Endothelial cell of umbilical vein (primary cell): Measurements from ENCODE around the gene ARHGEF28. TPM values are rescaled to one million over a fixed set of nuclear protein-coding genes. Genes with fewer than 3 reads are reported as not detected.

Experiments used
- BruUV-seq: library from RNA; stranded (reverse); fragments of 400-500 nt; replicated peaks from 2 replicates; lab custom pipeline; 2021; lab: Mats Ljungman, UMichigan
- CTCF ChIA-PET: fragments of 300-600, 350-600 bp; sonication (Branson Sonifier 250); formaldehyde crosslinking; loops from one replicate; lab custom pipeline; 2021; ENCODE audit warnings: antibody characterized with exemption, inconsistent platforms; lab: Charles Lee
- POLR2A ChIA-PET: fragments of 300-600, 350-600 bp; sonication (Branson Sonifier 250); formaldehyde crosslinking; loops from one replicate; lab custom pipeline; 2021; ENCODE audit warnings: antibody characterized with exemption, inconsistent platforms; lab: Charles Lee
- DNase-seq: peaks from one replicate; pipeline ENCODE4 v3.0.0-alpha.2; 2011; ENCODE audit warnings: low read depth, low spot score
- FAIRE-seq: peaks from 2 replicates; lab custom pipeline; 2011; peaks lifted over from hg19 to GRCh38; lab: Jason Lieb, UNC
- H2AFZ ChIP-seq: 2 replicates; pipeline ENCODE4 v1.6.0; 2012; ENCODE audit warnings: low read depth, low read length, control low read depth, inconsistent platforms
- H3K27ac ChIP-seq: 2 replicates; pipeline ENCODE4 v1.5.1; 2011; ENCODE audit warnings: low read depth, mild to moderate bottlenecking, control low read depth, low read length, moderate library complexity; ENCODE audit not compliant: insufficient read depth
- H3K27me3 ChIP-seq, 2 experiments: 2 replicates each; pipeline versions ENCODE4 v1.6.0 to v1.6.1; 2011; ENCODE audit warnings: low read length in 2 of 2, mixed read lengths in 1 of 2; ENCODE audit not compliant: control insufficient read depth in 2 of 2, insufficient read depth in 2 of 2
- H3K36me3 ChIP-seq, 2 experiments: 2 replicates in 1 of 2; 3 replicates in 1 of 2; pipeline ENCODE4 v1.5.1; 2011; ENCODE audit warnings: low read length in 2 of 2, mild to moderate bottlenecking in 1 of 2, moderate library complexity in 1 of 2; ENCODE audit not compliant: control insufficient read depth in 2 of 2, insufficient read depth in 2 of 2; ENCODE audit errors: extremely low read depth in 1 of 2
- H3K4me1 ChIP-seq: 3 replicates; pipeline ENCODE4 v1.5.1; 2011; ENCODE audit warnings: mild to moderate bottlenecking, low read length; ENCODE audit not compliant: control insufficient read depth, insufficient read depth; ENCODE audit errors: extremely low read depth
- H3K4me2 ChIP-seq: 2 replicates; pipeline ENCODE4 v1.6.1; 2011; ENCODE audit warnings: low read length, control low read depth, mixed read lengths; ENCODE audit not compliant: insufficient read depth
- H3K4me3 ChIP-seq, 3 experiments: fragments of 200-600 bp in 1 of 3; sonication (generic), shearing (Covaris generic) in 1 of 3; replicated peaks in 1 of 3; 2 replicates each; pipeline ENCODE4 v1.5.1; 2011 to 2016; ENCODE audit warnings: control low read depth in 3 of 3, low read length in 3 of 3, mild to moderate bottlenecking in 2 of 3, inconsistent platforms in 1 of 3, low read depth in 1 of 3, moderate library complexity in 1 of 3; ENCODE audit not compliant: insufficient read depth in 1 of 3
- H3K79me2 ChIP-seq: 2 replicates; pipeline ENCODE4 v1.6.0; 2012; ENCODE audit warnings: low read length, inconsistent platforms; ENCODE audit not compliant: control insufficient read depth, insufficient read depth
- H3K9ac ChIP-seq: replicated peaks from 2 replicates; pipeline ENCODE3; 2011; ENCODE audit warnings: low read length, control low read depth; ENCODE audit not compliant: insufficient read depth; ENCODE audit errors: extremely low read depth
- H3K9me1 ChIP-seq: replicated peaks from 3 replicates; pipeline ENCODE4 v1.6.0; 2011; ENCODE audit warnings: mild to moderate bottlenecking, low read length; ENCODE audit not compliant: control insufficient read depth, insufficient read depth; ENCODE audit errors: extremely low read depth
- H3K9me3 ChIP-seq: replicated peaks from 2 replicates; pipeline ENCODE4 v1.5.1; 2012; ENCODE audit warnings: low read length, inconsistent platforms; ENCODE audit not compliant: control insufficient read depth, insufficient read depth
- H4K20me1 ChIP-seq: replicated peaks from 2 replicates; pipeline ENCODE3; 2011; ENCODE audit warnings: mild to moderate bottlenecking, low read length; ENCODE audit not compliant: control insufficient read depth, insufficient read depth; ENCODE audit errors: extremely low read depth
- EZH2 ChIP-seq: IDR thresholded peaks from 2 replicates; pipeline ENCODE4 v1.6.1; 2012; ENCODE audit warnings: borderline replicate concordance, low read depth, mild to moderate bottlenecking, moderate library complexity, low read length, inconsistent platforms; ENCODE audit not compliant: severe bottlenecking
- FOS ChIP-seq: IDR thresholded peaks from 2 replicates; pipeline ENCODE4 v1.6.1; 2011; ENCODE audit warnings: mild to moderate bottlenecking, low read length, moderate library complexity, borderline replicate concordance; ENCODE audit not compliant: insufficient read depth
- GATA2 ChIP-seq: IDR thresholded peaks from 2 replicates; pipeline ENCODE4 v1.7.0; 2011; ENCODE audit warnings: low read depth, mild to moderate bottlenecking, moderate library complexity, mixed read lengths, low read length; ENCODE audit not compliant: insufficient read length, insufficient read depth
- JUN ChIP-seq: IDR thresholded peaks from 2 replicates; pipeline ENCODE4 v1.6.1; 2011; ENCODE audit warnings: borderline replicate concordance, low read depth; ENCODE audit not compliant: insufficient read length, insufficient read depth
- MYC ChIP-seq: IDR thresholded peaks from one replicate; pipeline ENCODE4 v1.6.1; 2011; ENCODE audit warnings: mild to moderate bottlenecking, low read depth, low read length
- POLR2A ChIP-seq: IDR thresholded peaks from 2 replicates; pipeline ENCODE4 v1.6.1; 2012; ENCODE audit warnings: low read depth, mild to moderate bottlenecking, control low read depth, low read length
- POLR2AphosphoS5 ChIP-seq: IDR thresholded peaks from 2 replicates; pipeline ENCODE4 v1.6.1; 2012; ENCODE audit warnings: low read depth, mild to moderate bottlenecking, control low read depth, low read length, moderate library complexity; ENCODE audit not compliant: insufficient read depth
- dilution Hi-C: fragments of 300-500 bp; cut with MboI; formaldehyde crosslinking; loops from one replicate; pipeline ENCODE4 v1.15.0; 2019; ENCODE audit warnings: low sequenced_read_pairs; ENCODE audit not compliant: extremely low pct_ligation_motif_present
- intact Hi-C: fragments of 100-400 bp; cut with micrococcal nuclease; formaldehyde crosslinking; loops from one replicate; pipeline ENCODE4 v1.10.0; 2022
- polyA plus RNA-seq, 4 experiments: library from polyadenylated mRNA; depleted of rRNA in 3 of 4; stranded (reverse) in 3 of 4; unstranded in 1 of 4; fragments of >200 nt; gene quantifications; 2 replicates each; pipeline versions ENCODE4 v1.2.1 to v1.2.3, GENCODE V29; 2011 to 2012; ENCODE audit warnings: missing spikeins in 1 of 4
- total RNA-seq: library from RNA; stranded (reverse); gene quantifications from 2 replicates; pipeline ENCODE4 v1.2.3, GENCODE V29; 2021
- TF ChIP-seq, protein P1 (sequence below), 2 donors: IDR thresholded peaks; 1 replicate in 1 of 2; 2 replicates in 1 of 2; pipeline ENCODE4 v1.5.1; 2011; ENCODE audit warnings: low read length in 2 of 2, mild to moderate bottlenecking in 2 of 2, moderate library complexity in 2 of 2, control low read depth in 1 of 2, inconsistent platforms in 1 of 2, low read depth in 1 of 2; ENCODE audit not compliant: insufficient read depth in 1 of 2; ENCODE audit errors: extremely low read depth in 1 of 2
- TF ChIP-seq, protein P2 (sequence below): IDR thresholded peaks from 2 replicates; pipeline ENCODE4 v1.6.1; 2011; ENCODE audit not compliant: insufficient read depth, insufficient read length

The ARHGEF28 gene
- total and polyA plus RNA-seq, 2 donors (not counting 3 experiments of a cell fraction or from before 2014, with no cell fraction given), result 29.5 to 108 TPM

DNA sequence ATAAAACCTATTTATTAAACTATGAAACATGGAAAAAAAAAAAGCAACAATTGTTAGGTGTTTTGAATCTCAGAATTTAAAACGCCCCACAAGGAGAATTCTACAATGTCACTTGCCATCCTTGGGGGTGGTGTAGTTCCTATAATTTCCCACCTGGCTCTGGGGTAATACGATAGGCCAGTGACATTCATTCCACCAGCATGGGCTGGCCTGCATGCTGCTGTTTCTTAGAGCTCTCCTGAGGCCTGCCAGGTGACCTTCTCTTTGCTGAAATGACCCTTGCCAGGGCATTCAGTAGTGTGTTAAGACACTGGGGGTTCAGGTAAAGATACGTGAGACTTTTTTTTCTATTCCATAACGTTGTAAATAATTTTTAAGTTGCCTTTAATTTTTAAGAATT, 10.0 kb upstream of the ARHGEF28 start:
- Histone ChIP-seq H3K9me3 (no peaks in the 10 kb centered on the region), H3K27ac (no peak overlapping the region), H3K4me1 (peaks cover 14% of the 10 kb centered on the region), H3K79me2 (no peaks in the 10 kb centered on the region), H3K27me3 (no peaks in the 10 kb centered on the region), H2AFZ (no peak overlapping the region), H3K9ac (no peak overlapping the region), H3K4me3 (no peak overlapping the region), H4K20me1 (no peaks in the 10 kb centered on the region), H3K9me1 (no peaks in the 10 kb centered on the region), H3K36me3 (no peaks in the 10 kb centered on the region), H3K4me2 (no peak overlapping the region)
- dilution Hi-C loops (no loop called here), intact Hi-C loops (no loop called here)
- FAIRE-seq, result no peak
- TF ChIP-seq POLR2A, result no peak
- TF ChIP-seq JUN, result no peak
- TF ChIP-seq MYC, result no peak
- no peak for TF ChIP-seq GATA2
- TF ChIP-seq FOS, result no peak
- TF ChIP-seq EZH2, result no peak
- TF ChIP-seq, protein P1, sequence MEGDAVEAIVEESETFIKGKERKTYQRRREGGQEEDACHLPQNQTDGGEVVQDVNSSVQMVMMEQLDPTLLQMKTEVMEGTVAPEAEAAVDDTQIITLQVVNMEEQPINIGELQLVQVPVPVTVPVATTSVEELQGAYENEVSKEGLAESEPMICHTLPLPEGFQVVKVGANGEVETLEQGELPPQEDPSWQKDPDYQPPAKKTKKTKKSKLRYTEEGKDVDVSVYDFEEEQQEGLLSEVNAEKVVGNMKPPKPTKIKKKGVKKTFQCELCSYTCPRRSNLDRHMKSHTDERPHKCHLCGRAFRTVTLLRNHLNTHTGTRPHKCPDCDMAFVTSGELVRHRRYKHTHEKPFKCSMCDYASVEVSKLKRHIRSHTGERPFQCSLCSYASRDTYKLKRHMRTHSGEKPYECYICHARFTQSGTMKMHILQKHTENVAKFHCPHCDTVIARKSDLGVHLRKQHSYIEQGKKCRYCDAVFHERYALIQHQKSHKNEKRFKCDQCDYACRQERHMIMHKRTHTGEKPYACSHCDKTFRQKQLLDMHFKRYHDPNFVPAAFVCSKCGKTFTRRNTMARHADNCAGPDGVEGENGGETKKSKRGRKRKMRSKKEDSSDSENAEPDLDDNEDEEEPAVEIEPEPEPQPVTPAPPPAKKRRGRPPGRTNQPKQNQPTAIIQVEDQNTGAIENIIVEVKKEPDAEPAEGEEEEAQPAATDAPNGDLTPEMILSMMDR (IDR thresholded peaks at IDR 0.05; ENCODE audit: extremely low read depth in 1 of 2, insufficient read depth in 1 of 2, low read depth in 1 of 2, low read length in 2 of 2), result no peak
- TF ChIP-seq, protein P2, sequence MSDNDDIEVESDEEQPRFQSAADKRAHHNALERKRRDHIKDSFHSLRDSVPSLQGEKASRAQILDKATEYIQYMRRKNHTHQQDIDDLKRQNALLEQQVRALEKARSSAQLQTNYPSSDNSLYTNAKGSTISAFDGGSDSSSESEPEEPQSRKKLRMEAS, result no peak
- no peak for TF ChIP-seq POLR2AphosphoS5
- DNase-seq, result no peak
- ChIA-PET POLR2A (no interaction called here), CTCF (interaction anchor here (2.1 kb wide), 1 partner anchor 12 kb away, joined by 7 read pairs; no protein-coding TSS in a partner anchor)
- no TSS peak for BruUV-seq
